ENCODE data around the gene SLFN12L. TPM values are rescaled to one million over a fixed set of nuclear protein-coding genes. Genes with fewer than 3 reads are reported as not detected.

The SLFN12L gene
- polyA plus RNA-seq, 1 donor (not counting 4 experiments of a cell fraction or from before 2014, with no cell fraction given) = 0.09 TPM

- dilution Hi-C loops (cut with MboI; ENCODE audit: extremely low pct_ligation_motif_present, low sequenced_read_pairs) = no loop called here
- TF ChIP-seq EZH2 (IDR thresholded peaks at IDR 0.05; ENCODE audit: low read length) (no peak), CTCF (optimal IDR thresholded peaks at IDR 0.05 in 1 of 3, IDR thresholded peaks at IDR 0.05 in 1 of 3, conservative IDR thresholded peaks at IDR 0.05 in 1 of 3; ENCODE audit: extremely low read depth in 1 of 3, insufficient read depth in 2 of 3, low read length in 3 of 3) (no peak)
- FAIRE-seq = no peak
Measured at GRCh38 chr17:35546487-35546886, 9.0 kb upstream of the SLFN12L start.

GRCh38 chr17:35545150-35545549, 7.7 kb upstream of the SLFN12L start:
- Histone ChIP-seq H3K9me3 (ENCODE audit: control insufficient read depth, low read depth, low read length) (no peaks in the 10 kb centered on the region), H3K27ac (ENCODE audit: control insufficient read depth, insufficient read depth, low read length) (no peak overlapping the region), H3K36me3 (ENCODE audit: control insufficient read depth in 2 of 2, extremely low read depth in 1 of 2, insufficient read depth in 2 of 2, low read length in 2 of 2) (no peaks in the 10 kb centered on the region), H3K4me3 (ENCODE audit: control insufficient read depth in 2 of 3, extremely low read depth in 1 of 3, insufficient read depth in 2 of 3, low read depth in 1 of 3, low read length in 3 of 3) (no peak overlapping the region), H3K9ac (ENCODE audit: control insufficient read depth, extremely low read depth, insufficient read depth, low read length) (no peak overlapping the region), H3K4me2 (ENCODE audit: control insufficient read depth, extremely low read depth, insufficient read depth, low read depth, low read length) (no peak overlapping the region), H3K9me1 (ENCODE audit: control insufficient read depth, extremely low read depth, insufficient read depth, low read length) (no peaks in the 10 kb centered on the region), H3K4me1 (ENCODE audit: control insufficient read depth, extremely low read depth, insufficient read depth, low read length) (no peaks in the 10 kb centered on the region), H3K79me2 (ENCODE audit: control insufficient read depth, insufficient read depth, low read length) (no peaks in the 10 kb centered on the region), H2AFZ (ENCODE audit: control insufficient read depth, low read length) (no peak overlapping the region), H4K20me1 (ENCODE audit: control insufficient read depth, extremely low read depth, insufficient read depth, low read length) (no peaks in the 10 kb centered on the region), H3K27me3 (ENCODE audit: control insufficient read depth, extremely low read depth, insufficient read depth, low read length) (no peaks in the 10 kb centered on the region)
- TF ChIP-seq CTCF (optimal IDR thresholded peaks at IDR 0.05 in 1 of 3, IDR thresholded peaks at IDR 0.05 in 1 of 3, conservative IDR thresholded peaks at IDR 0.05 in 1 of 3; ENCODE audit: extremely low read depth in 1 of 3, insufficient read depth in 2 of 3, low read length in 3 of 3) (no peak), EZH2 (IDR thresholded peaks at IDR 0.05; ENCODE audit: low read length) (no peak)
- DNase-seq (ENCODE audit: low read depth, low spot score) = no peak
- dilution Hi-C loops (cut with MboI; ENCODE audit: extremely low pct_ligation_motif_present, low sequenced_read_pairs) = no loop called here
- no peak for FAIRE-seq

More at GRCh38 chr17:35546487-35546886, 9.0 kb upstream of the SLFN12L start:
- no peak overlapping the region for H3K4me2 ChIP-seq (ENCODE audit: control insufficient read depth, extremely low read depth, insufficient read depth, low read depth, low read length)
- no peak for DNase-seq (ENCODE audit: low read depth, low spot score)
- H3K9me1 ChIP-seq (ENCODE audit: control insufficient read depth, extremely low read depth, insufficient read depth, low read length) = no peaks in the 10 kb centered on the region
- no peaks in the 10 kb centered on the region for H3K79me2 ChIP-seq (ENCODE audit: control insufficient read depth, insufficient read depth, low read length)
- H4K20me1 ChIP-seq (ENCODE audit: control insufficient read depth, extremely low read depth, insufficient read depth, low read length) = no peaks in the 10 kb centered on the region
- H3K9ac ChIP-seq (ENCODE audit: control insufficient read depth, extremely low read depth, insufficient read depth, low read length) = no peak overlapping the region
- H3K27me3 ChIP-seq (ENCODE audit: control insufficient read depth, extremely low read depth, insufficient read depth, low read length) = no peaks in the 10 kb centered on the region
- H3K9me3 ChIP-seq (ENCODE audit: control insufficient read depth, low read depth, low read length) = no peaks in the 10 kb centered on the region
- no peak overlapping the region for H2AFZ ChIP-seq (ENCODE audit: control insufficient read depth, low read length)
- no peaks in the 10 kb centered on the region for H3K36me3 ChIP-seq (ENCODE audit: control insufficient read depth in 2 of 2, extremely low read depth in 1 of 2, insufficient read depth in 2 of 2, low read length in 2 of 2)
- no peak overlapping the region for H3K27ac ChIP-seq (ENCODE audit: control insufficient read depth, insufficient read depth, low read length)
- no peak overlapping the region for H3K4me3 ChIP-seq (ENCODE audit: control insufficient read depth in 2 of 3, extremely low read depth in 1 of 3, insufficient read depth in 2 of 3, low read depth in 1 of 3, low read length in 3 of 3)
- no peaks in the 10 kb centered on the region for H3K4me1 ChIP-seq (ENCODE audit: control insufficient read depth, extremely low read depth, insufficient read depth, low read length)

All from keratinocyte (primary cell).